GM19455 (cell line): ENCODE measurements around the gene PLA2G2C.
"Not testable (repeated sequence)": the region's sequence is repeated elsewhere in the genome, so short reads cannot be mapped to it uniquely, and the experiment has no call there.

Source experiments
- ATAC-seq: cut with Tn5 transposase; IDR thresholded peaks from one replicate; pipeline ENCODE4 v1.9.1; 2021; ENCODE audit not compliant: unreplicated experiment

Gene PLA2G2C, protein sequence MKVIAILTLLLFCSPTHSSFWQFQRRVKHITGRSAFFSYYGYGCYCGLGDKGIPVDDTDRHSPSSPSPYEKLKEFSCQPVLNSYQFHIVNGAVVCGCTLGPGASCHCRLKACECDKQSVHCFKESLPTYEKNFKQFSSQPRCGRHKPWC

DNA sequence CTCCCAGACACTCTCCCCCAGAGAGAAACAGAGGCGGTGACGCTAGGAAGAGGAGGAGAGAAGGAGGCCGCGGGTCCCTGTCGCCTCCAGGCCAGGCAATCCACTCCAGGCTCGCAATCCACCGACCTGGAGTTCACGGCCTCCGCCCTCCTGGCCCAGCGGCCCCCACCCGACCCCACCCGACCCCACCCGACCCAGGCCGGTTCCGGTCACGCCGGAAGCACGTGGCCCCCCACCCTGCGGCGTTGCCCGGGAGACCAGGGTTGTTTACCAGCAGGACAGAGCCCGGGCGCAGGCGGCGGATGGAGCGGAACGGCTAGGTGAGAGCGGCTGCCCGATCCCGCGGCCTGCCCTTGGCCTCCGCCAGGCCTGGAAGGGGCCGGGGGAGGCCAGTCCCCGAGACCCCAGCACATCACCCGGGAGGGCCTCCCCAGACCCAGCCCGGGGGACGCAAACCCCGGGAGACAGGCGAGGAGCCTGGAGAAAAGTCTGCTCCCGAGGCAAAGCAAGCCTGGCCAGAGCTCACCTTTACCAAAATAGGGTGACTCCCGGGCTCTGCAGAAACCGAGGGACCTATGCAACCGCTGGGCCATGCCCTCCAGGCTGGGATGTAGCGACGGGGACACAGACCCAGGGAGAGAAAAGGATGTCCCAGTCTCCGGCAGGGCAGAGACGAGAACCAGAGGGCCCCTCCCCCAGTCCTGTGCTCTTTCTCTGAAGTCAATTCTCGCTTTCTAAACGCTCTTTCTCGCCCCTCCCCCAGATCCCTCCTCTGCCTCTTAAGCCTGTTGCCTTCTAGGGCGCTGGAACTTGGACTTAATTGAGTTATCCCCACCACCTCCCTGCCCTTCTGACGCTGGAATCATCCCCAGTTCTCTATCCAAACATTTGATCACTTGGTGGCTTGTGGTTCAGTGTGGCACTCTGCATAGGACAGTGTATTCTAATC lies at the start of gene PLA2G2C, which contains the start of gene UBXN10:
TSS of gene PLA2G2C (minus strand) at position 685 of the 949 bp plus-strand sequence. CDS start 9,155 bp downstream, outside the sequence.
TSS of gene UBXN10 (plus strand) at position 263 of the 949 bp plus-strand sequence. CDS start 4,466 bp downstream, outside the sequence.
- ATAC-seq, result no peak

GRCh38 chr1:20234788-20235535 lies 48.6 kb upstream of the PLA2G2C start:
- no peak for ATAC-seq

GRCh38 chr1:20233866-20234265 lies 47.5 kb upstream of the PLA2G2C start:
- ATAC-seq, result no peak

DNA sequence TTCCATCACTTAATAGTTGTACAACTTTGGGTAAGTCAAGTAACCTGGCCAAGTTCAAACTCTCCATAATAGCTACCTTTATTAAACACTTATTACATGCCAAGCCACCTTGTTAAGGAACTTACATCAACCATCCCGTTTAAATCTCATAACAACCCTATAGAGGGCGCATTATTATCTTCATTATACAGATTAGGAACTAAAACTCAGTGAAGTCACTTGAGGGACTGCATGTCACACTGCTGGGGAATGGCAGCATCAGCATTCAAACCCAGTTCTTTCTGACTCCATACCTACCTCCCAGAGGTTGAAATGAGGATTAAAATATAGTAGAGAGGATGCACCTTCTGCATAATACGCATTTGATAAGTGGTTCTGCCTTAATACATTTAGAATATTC lies 47.1 kb upstream of the PLA2G2C start:
- no peak for ATAC-seq

- ATAC-seq, result not testable (repeated sequence)
Measured at GRCh38 chr1:20232564-20232963, 46.2 kb upstream of the PLA2G2C start.

DNA sequence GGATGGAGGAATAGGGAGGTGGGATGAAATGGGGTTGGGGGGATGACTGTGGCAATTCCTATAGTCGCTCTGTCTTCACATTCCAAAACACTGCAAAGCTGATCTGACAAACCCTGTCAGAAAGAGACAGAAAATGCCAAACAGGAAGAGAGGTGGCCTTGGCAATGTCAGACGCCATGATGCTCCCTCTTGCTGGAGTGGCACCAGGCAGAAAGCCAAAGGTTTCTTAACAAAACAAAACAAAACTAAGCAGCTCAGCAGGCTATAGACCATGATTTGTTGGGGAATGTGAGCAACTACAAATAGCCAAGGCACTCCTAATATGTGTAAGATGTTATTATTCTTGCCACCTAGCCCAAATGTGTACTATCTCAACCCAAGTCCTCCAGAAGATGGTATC lies 42.9 kb upstream of the PLA2G2C start:
- ATAC-seq, result no peak

DNA sequence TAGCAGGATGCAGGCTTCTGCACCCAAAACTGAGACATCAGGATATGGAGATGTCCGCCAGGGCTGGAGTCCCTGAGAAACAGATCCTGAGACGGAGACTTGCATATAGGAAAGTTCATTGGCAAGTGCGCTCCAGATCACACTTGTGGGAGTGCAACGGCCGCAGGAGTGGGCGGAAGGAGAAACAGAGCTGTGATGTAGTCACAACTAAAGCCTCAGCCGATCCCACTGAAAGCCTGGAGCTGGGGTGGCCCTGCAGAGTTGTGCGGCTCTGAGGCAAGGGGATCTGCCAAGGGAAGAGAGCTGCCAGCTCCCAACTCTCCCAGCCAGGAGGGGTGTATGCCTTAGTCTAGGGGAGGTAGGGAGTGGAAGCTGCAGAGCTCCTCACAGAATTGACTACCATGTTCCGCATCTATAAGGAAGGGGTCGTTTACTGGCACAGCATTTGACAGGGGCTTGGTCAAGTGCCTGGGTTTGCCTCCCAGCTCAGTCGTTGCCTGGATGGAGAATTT lies 42.1 kb upstream of the PLA2G2C start:
- no peak for ATAC-seq

DNA sequence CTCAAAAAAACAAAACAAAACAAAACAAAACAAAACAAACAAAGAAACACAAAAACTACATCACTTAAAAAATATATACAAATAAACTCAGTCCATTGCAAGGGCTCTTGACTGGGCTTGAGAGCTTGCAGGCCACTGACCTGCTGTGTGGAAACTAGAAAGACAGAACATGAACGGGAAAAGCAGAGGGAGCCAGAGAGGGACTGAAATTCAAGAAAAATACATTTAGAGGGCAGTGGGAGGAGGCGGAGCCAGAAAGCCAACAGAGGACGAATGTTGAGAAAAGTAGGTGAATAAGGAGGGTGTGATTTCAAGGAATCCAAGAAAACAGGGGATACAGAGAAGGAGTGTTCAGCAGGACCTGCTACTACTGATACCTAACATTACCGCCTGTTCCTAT lies 41.4 kb upstream of the PLA2G2C start:
- no peak for ATAC-seq

- no peak for ATAC-seq
Measured at GRCh38 chr1:20224546-20224945, 38.2 kb upstream of the PLA2G2C start.

DNA sequence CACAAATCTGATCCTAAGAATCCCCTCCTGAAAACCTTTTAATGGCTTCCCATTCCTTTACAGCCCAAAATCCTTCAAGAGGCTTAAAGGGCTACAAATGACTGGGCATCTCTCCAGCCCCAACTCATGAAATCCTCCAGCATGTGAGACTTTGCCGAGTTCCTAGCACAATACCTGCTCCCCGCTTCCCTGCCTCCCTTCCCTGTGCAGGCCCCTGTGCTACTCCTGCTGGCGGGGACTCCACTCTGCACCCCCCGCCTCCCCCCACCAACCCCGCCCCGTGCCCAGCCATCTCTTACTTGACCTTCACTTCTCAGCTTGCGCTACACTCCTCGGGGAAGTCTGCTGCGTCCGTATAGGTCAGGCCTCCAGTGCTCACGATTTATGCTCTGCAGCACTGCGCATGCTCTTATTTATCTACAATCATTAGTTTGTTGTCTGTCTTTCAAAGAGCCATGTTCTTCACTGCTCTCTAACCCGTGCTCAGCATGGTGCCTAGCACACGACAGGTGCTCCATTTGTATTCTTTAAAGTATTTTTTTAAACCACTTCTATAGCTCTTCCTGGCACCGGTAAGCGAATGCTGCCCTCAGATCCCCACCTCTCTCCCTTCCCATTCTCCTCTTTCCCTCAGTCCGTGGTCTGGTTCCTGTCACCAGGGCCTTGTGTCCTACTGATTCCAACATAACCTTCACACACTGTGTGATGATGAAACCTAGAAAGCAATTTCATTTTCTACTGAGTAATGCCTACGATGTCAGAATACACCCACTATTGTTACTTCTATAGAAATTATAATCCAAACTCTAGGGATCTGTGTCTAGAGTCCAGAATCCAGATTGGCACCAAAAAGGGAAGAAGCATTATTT lies 37.5 kb upstream of the PLA2G2C start:
- no peak for ATAC-seq

DNA sequence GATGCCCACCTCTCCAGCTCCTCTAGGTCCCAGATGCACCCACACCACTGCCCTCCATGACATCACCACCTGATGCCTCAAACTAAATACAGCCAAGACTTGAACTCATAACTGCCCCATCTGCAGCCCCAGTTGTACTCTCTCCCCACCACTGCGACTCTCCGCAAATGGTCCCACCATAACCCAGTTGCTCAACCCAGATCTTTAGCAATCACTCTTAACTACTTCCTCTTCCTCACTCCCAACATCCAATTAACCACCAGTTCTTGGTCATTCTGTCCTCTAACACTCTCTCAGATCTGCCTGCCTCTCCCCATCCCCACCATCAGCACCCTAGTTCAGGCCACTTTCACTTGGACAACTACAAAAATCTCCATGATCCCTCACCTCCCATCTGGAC lies 36.8 kb upstream of the PLA2G2C start:
- no peak for ATAC-seq

- ATAC-seq, result no peak
Measured at GRCh38 chr1:20220036-20220435, 33.7 kb upstream of the PLA2G2C start.

GRCh38 chr1:20219053-20219452 lies 32.7 kb upstream of the PLA2G2C start:
- ATAC-seq, result not testable (repeated sequence)

GRCh38 chr1:20216574-20216973 lies 30.3 kb upstream of the PLA2G2C start:
- no peak for ATAC-seq

- ATAC-seq, result no peak
Measured at GRCh38 chr1:20215716-20216115, 29.4 kb upstream of the PLA2G2C start.

- no peak for ATAC-seq
Measured at GRCh38 chr1:20212685-20213331, 26.5 kb upstream of the PLA2G2C start.

DNA sequence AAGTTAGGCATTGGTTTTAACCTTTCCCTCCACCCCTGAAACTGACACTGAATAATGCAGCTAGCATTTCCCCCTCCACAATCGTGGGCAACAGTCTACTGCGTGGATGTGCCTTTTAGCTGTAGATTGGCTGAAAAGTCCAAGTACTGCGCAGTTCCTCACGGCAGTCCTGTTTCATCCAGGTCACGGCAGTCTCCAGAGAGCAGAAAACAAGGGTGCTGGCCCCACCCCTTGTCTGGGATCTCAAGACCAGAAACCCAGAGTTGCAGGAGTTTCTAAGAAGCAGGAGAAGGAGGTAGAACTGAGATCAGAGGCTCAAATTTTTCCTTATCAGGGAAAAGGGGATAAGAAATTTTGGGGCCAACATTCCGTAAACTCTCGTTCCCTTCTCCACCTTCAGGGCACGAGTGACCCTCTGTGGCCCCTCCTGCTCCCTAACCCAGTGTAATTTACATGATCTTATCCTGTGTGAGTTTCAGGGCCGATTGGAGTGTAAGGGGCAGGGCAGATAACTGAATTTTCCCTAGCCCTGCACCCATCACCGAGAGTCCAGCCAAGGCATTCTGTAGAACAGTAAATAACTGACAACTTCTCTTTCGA lies 25.9 kb upstream of the PLA2G2C start:
- ATAC-seq, result no peak

- no peak for ATAC-seq
Measured at GRCh38 chr1:20211511-20211931, 25.2 kb upstream of the PLA2G2C start.

- no peak for ATAC-seq
Measured at GRCh38 chr1:20210736-20211460, 24.6 kb upstream of the PLA2G2C start.
